ENCODE data around the gene HPSE2. TPM values are rescaled to one million over a fixed set of nuclear protein-coding genes. Genes with fewer than 3 reads are reported as not detected.

HPSE2 gene
- total RNA-seq, 1 experiment from 2014 or later, result not detected

- no peak overlapping the region for H3K4me3 Mint-ChIP-seq (ENCODE audit: unreplicated experiment)
- no peaks in the 10 kb centered on the region for H3K9me3 Mint-ChIP-seq (ENCODE audit: unreplicated experiment)
- Histone ChIP-seq H3K4me1 (no peaks in the 10 kb centered on the region), H3K4me3 (ENCODE audit: low read depth, low read length) (no peak overlapping the region), H3K27me3 (replicated peaks; ENCODE audit: control insufficient read depth, insufficient read depth, low read length) (no peaks in the 10 kb centered on the region), H3K9me3 (peaks cover 13% of the 10 kb centered on the region), H3K36me3 (ENCODE audit: control insufficient read depth, insufficient read depth, low read length) (no peaks in the 10 kb centered on the region)
- ChIA-PET POLR2A (no interaction called here), CTCF (no interaction called here)
- intact Hi-C loops (cut with micrococcal nuclease; ENCODE audit: unreplicated experiment), result no loop called here
- H3K27ac Mint-ChIP-seq (ENCODE audit: unreplicated experiment), result no peak overlapping the region
- peaks cover 6% of the 10 kb centered on the region for H3K27me3 Mint-ChIP-seq (ENCODE audit: insufficient read depth, unreplicated experiment)
- TF ChIP-seq, protein P1, sequence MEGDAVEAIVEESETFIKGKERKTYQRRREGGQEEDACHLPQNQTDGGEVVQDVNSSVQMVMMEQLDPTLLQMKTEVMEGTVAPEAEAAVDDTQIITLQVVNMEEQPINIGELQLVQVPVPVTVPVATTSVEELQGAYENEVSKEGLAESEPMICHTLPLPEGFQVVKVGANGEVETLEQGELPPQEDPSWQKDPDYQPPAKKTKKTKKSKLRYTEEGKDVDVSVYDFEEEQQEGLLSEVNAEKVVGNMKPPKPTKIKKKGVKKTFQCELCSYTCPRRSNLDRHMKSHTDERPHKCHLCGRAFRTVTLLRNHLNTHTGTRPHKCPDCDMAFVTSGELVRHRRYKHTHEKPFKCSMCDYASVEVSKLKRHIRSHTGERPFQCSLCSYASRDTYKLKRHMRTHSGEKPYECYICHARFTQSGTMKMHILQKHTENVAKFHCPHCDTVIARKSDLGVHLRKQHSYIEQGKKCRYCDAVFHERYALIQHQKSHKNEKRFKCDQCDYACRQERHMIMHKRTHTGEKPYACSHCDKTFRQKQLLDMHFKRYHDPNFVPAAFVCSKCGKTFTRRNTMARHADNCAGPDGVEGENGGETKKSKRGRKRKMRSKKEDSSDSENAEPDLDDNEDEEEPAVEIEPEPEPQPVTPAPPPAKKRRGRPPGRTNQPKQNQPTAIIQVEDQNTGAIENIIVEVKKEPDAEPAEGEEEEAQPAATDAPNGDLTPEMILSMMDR (IDR thresholded peaks at IDR 0.05; ENCODE audit: insufficient read depth in 1 of 2, low read depth in 1 of 2, low read length in 1 of 2, severe bottlenecking in 1 of 2, unreplicated experiment in 1 of 2), result no peak
- no peaks in the 10 kb centered on the region for H3K36me3 Mint-ChIP-seq (ENCODE audit: insufficient read depth, unreplicated experiment)
- DNase-seq, result no peak
- no peaks in the 10 kb centered on the region for H3K4me1 Mint-ChIP-seq (ENCODE audit: low read depth, unreplicated experiment)
- BruUV-seq (replicated peaks), result no TSS peak
These were observed 568.6 kb downstream of the HPSE2 start for GRCh38 chr10:98667081-98667480.

- TF ChIP-seq, protein P1 (IDR thresholded peaks at IDR 0.05; ENCODE audit: insufficient read depth in 1 of 2, low read depth in 1 of 2, low read length in 1 of 2, severe bottlenecking in 1 of 2, unreplicated experiment in 1 of 2), result no peak
- peaks cover 6% of the 10 kb centered on the region for H3K27me3 Mint-ChIP-seq (ENCODE audit: insufficient read depth, unreplicated experiment)
- CTCF ChIA-PET, result no interaction called here
- DNase-seq, result no peak
- intact Hi-C loops (cut with micrococcal nuclease; ENCODE audit: unreplicated experiment), result no loop called here
- Histone ChIP-seq H3K27me3 (replicated peaks; ENCODE audit: control insufficient read depth, insufficient read depth, low read length) (no peaks in the 10 kb centered on the region), H3K4me1 (no peaks in the 10 kb centered on the region), H3K4me3 (ENCODE audit: low read depth, low read length) (no peak overlapping the region), H3K9me3 (peaks cover 13% of the 10 kb centered on the region), H3K36me3 (ENCODE audit: control insufficient read depth, insufficient read depth, low read length) (no peaks in the 10 kb centered on the region)
- BruUV-seq (replicated peaks), result no TSS peak
- no peaks in the 10 kb centered on the region for H3K4me1 Mint-ChIP-seq (ENCODE audit: low read depth, unreplicated experiment)
- H3K4me3 Mint-ChIP-seq (ENCODE audit: unreplicated experiment), result no peak overlapping the region
- no peaks in the 10 kb centered on the region for H3K36me3 Mint-ChIP-seq (ENCODE audit: insufficient read depth, unreplicated experiment)
- POLR2A ChIA-PET, result no interaction called here
- H3K9me3 Mint-ChIP-seq (ENCODE audit: unreplicated experiment), result no peaks in the 10 kb centered on the region
- no peak overlapping the region for H3K27ac Mint-ChIP-seq (ENCODE audit: unreplicated experiment)
These were observed 569.4 kb downstream of the HPSE2 start for GRCh38 chr10:98666276-98666675.

DNA sequence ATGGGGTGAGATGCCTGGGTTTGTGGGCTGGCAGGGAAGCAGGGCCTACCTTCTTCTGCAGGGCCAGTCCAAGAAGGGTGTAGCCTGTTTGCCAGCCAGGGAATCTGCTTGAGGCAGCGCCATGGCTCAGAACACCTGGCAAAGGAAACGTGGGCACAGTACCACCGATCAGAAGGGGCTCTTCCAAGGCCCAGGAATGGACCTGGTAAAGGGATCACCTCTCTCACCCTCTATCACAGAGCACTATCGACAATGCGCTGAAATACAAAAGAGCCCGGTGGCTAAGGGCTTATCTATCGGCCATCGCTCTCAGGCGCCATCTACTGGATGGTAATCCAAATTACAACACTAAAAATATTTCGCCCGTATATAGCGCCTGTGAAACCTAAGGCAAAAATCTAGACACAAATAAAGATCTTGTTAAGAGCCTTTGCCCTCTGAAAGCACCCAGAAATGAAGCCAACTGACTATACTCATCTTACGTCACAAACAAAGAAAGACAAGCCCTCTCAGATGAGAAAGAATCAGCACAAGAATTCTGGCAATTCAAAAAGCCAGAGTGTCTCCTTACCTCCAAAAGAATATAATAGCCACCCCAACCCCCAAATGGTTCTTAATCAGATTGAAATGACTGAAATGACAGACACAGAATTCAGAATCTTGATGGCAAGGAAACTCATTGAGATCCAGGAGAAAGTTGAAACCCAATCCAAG lies 571.2 kb downstream of the HPSE2 start:
- no TSS peak for BruUV-seq (replicated peaks)
- TF ChIP-seq, protein P1 (IDR thresholded peaks at IDR 0.05; ENCODE audit: insufficient read depth in 1 of 2, low read depth in 1 of 2, low read length in 1 of 2, severe bottlenecking in 1 of 2, unreplicated experiment in 1 of 2), result peak; percentile 21 to 50
- Mint-ChIP-seq H3K27me3 (ENCODE audit: insufficient read depth, unreplicated experiment) (peaks cover 6% of the 10 kb centered on the region), H3K36me3 (ENCODE audit: insufficient read depth, unreplicated experiment) (no peaks in the 10 kb centered on the region), H3K27ac (ENCODE audit: unreplicated experiment) (no peak overlapping the region), H3K9me3 (ENCODE audit: unreplicated experiment) (no peaks in the 10 kb centered on the region), H3K4me1 (ENCODE audit: low read depth, unreplicated experiment) (no peaks in the 10 kb centered on the region), H3K4me3 (ENCODE audit: unreplicated experiment) (no peak overlapping the region)
- DNase-seq, result peak in 1 of 2 experiments; percentile 34
- intact Hi-C loops (cut with micrococcal nuclease; ENCODE audit: unreplicated experiment), result loop anchor here (1.0 kb wide), 1 partner anchor 197 kb away; no protein-coding TSS in a partner anchor
- no peaks in the 10 kb centered on the region for H3K27me3 ChIP-seq (replicated peaks; ENCODE audit: control insufficient read depth, insufficient read depth, low read length)
- ChIA-PET CTCF (no interaction called here), POLR2A (no interaction called here)
- no peaks in the 10 kb centered on the region for H3K4me1 ChIP-seq
- no peak overlapping the region for H3K4me3 ChIP-seq (ENCODE audit: low read depth, low read length)
- no peaks in the 10 kb centered on the region for H3K36me3 ChIP-seq (ENCODE audit: control insufficient read depth, insufficient read depth, low read length)
- H3K9me3 ChIP-seq, result peaks cover 13% of the 10 kb centered on the region

Data from Caco-2 (cell line).